CD14-positive monocyte (primary cell): Measurements from ENCODE around the gene C20orf144. TPM values are rescaled to one million over a fixed set of nuclear protein-coding genes. Genes with fewer than 3 reads are reported as not detected.
A peak's percentile ranks its signal among the peaks of the same experiment; 100 is the strongest.

Experiments
- DNase-seq, 3 donors: peaks; one replicate each; pipeline ENCODE4 v3.0.0-alpha.2; 2011 to 2022
- H2AFZ ChIP-seq: 2 replicates; pipeline ENCODE4 v1.6.0; 2012; ENCODE audit warnings: mild to moderate bottlenecking, low read depth, low read length, inconsistent platforms; ENCODE audit not compliant: insufficient read depth, poor library complexity, severe bottlenecking
- H3K27ac ChIP-seq, 2 donors: 1 replicate in 1 of 2; 2 replicates in 1 of 2; pipeline ENCODE4 v1.5.1; 2012 to 2013; ENCODE audit warnings: low read length in 2 of 2, control low read depth in 1 of 2, inconsistent platforms in 1 of 2, low read depth in 1 of 2, mild to moderate bottlenecking in 1 of 2
- H3K27me3 ChIP-seq, 2 donors: one replicate each; pipeline versions ENCODE4 v1.6.0 to v1.6.1; 2011 to 2013; ENCODE audit warnings: low read length in 2 of 2; ENCODE audit not compliant: control insufficient read depth in 2 of 2, insufficient read depth in 2 of 2
- H3K36me3 ChIP-seq, 2 donors: replicated peaks in 1 of 2; 1 replicate in 1 of 2; 2 replicates in 1 of 2; pipeline versions ENCODE4 v1.5.1 to v1.6.1; 2012 to 2013; ENCODE audit warnings: low read length in 2 of 2, control low read depth in 1 of 2, inconsistent platforms in 1 of 2, mild to moderate bottlenecking in 1 of 2; ENCODE audit not compliant: insufficient read depth in 2 of 2, control insufficient read depth in 1 of 2
- H3K4me1 ChIP-seq, 2 donors: 1 replicate in 1 of 2; 2 replicates in 1 of 2; pipeline versions ENCODE4 v1.5.1 to v1.6.1; 2012 to 2013; ENCODE audit warnings: low read length in 2 of 2, control low read depth in 1 of 2, inconsistent platforms in 1 of 2, mild to moderate bottlenecking in 1 of 2, moderate library complexity in 1 of 2; ENCODE audit not compliant: insufficient read depth in 2 of 2, control insufficient read depth in 1 of 2
- H3K4me2 ChIP-seq: replicated peaks from 2 replicates; pipeline ENCODE3; 2012; ENCODE audit warnings: low read length, moderate library complexity, mild to moderate bottlenecking; ENCODE audit not compliant: poor library complexity, severe bottlenecking; ENCODE audit errors: extremely low read depth
- H3K4me3 ChIP-seq, 3 experiments: fragments of 200-600 bp in 1 of 3; sonication (generic) in 1 of 3; replicated peaks in 1 of 3; 1 replicate in 2 of 3; 2 replicates in 1 of 3; pipeline ENCODE4 v1.5.1; 2011 to 2013; ENCODE audit warnings: low read length in 3 of 3, mild to moderate bottlenecking in 3 of 3, control low read depth in 2 of 3, low read depth in 2 of 3, inconsistent platforms in 1 of 3, moderate library complexity in 1 of 3
- H3K79me2 ChIP-seq: 2 replicates; pipeline ENCODE4 v1.6.0; 2012; ENCODE audit warnings: mild to moderate bottlenecking, control low read depth, inconsistent platforms, low read length, moderate library complexity; ENCODE audit not compliant: insufficient read depth
- H3K9ac ChIP-seq: 2 replicates; pipeline ENCODE4 v1.6.0; 2017; ENCODE audit warnings: low read length, mild to moderate bottlenecking; ENCODE audit not compliant: insufficient read depth, poor library complexity, severe bottlenecking
- H3K9me3 ChIP-seq, 2 donors: replicated peaks in 1 of 2; 1 replicate in 1 of 2; 2 replicates in 1 of 2; pipeline versions ENCODE4 v1.5.1 to v1.6.1; 2012 to 2013; ENCODE audit warnings: low read length in 2 of 2, control low read depth in 1 of 2; ENCODE audit not compliant: control insufficient read depth in 1 of 2, insufficient read depth in 1 of 2
- H4K20me1 ChIP-seq: 2 replicates; pipeline ENCODE4 v1.6.0; 2012; ENCODE audit warnings: mild to moderate bottlenecking, low read length, control low read depth, moderate library complexity; ENCODE audit not compliant: insufficient read depth
- H3K27ac Mint-ChIP-seq, 7 donors: one replicate each; pipeline ENCODE4 v1.8.0; 2020; ENCODE audit warnings: mild to moderate bottlenecking in 7 of 7, mixed read lengths in 7 of 7, moderate library complexity in 6 of 7, inconsistent platforms in 2 of 7
- H3K27me3 Mint-ChIP-seq, 3 donors: one replicate each; pipeline ENCODE4 v1.8.0; 2021 to 2022; ENCODE audit warnings: low read depth in 3 of 3, mild to moderate bottlenecking in 3 of 3, mixed read lengths in 3 of 3, moderate library complexity in 3 of 3, inconsistent platforms in 1 of 3
- H3K36me3 Mint-ChIP-seq, 2 donors: one replicate each; pipeline ENCODE4 v1.8.0; 2020; ENCODE audit warnings: mixed read lengths in 2 of 2, inconsistent platforms in 1 of 2, mild to moderate bottlenecking in 1 of 2
- H3K4me1 Mint-ChIP-seq: one replicate; pipeline ENCODE4 v1.8.0; 2020; ENCODE audit warnings: mild to moderate bottlenecking, mixed read lengths
- H3K4me3 Mint-ChIP-seq, 2 donors: one replicate each; pipeline ENCODE4 v1.8.0; 2020; ENCODE audit warnings: mild to moderate bottlenecking in 2 of 2, mixed read lengths in 2 of 2, moderate library complexity in 1 of 2
- H3K9me3 Mint-ChIP-seq, 7 donors: one replicate each; pipeline ENCODE4 v1.8.0; 2020 to 2022; ENCODE audit warnings: mixed read lengths in 7 of 7, mild to moderate bottlenecking in 6 of 7, moderate library complexity in 6 of 7, inconsistent platforms in 2 of 7
- WGBS: methylation state at CpG from one replicate; pipeline ENCODE4 v1.1.5; 2013; ENCODE audit warnings: missing lambda C conversion rate; ENCODE audit not compliant: insufficient coverage; 5-methylcytosine and 5-hydroxymethylcytosine counted together
- intact Hi-C, 2 donors: fragments of 100-400 bp; cut with micrococcal nuclease; formaldehyde crosslinking; loops; one replicate each; pipeline versions ENCODE4 v1.15.0 to v1.15.1; 2023
- polyA plus RNA-seq, 3 donors: library from polyadenylated mRNA; depleted of rRNA in 1 of 3; unstranded in 2 of 3; stranded (reverse) in 1 of 3; fragments of 300-500 nt in 2 of 3; fragments of >200 nt in 1 of 3; fragmentation: Illumina TruSeq in 2 of 3; gene quantifications; 1 replicate in 2 of 3; 2 replicates in 1 of 3; pipeline ENCODE4 v1.2.3, GENCODE V29; 2012 to 2021
- TF ChIP-seq, protein P1 (sequence below): fragments of 200-600 bp; IDR thresholded peaks from one replicate; pipeline ENCODE4 v1.8.0; 2022; ENCODE audit warnings: antibody characterized with exemption, mild to moderate bottlenecking

The C20orf144 gene
- polyA plus RNA-seq, 3 donors: 0.13 TPM; not detected in 2

DNA sequence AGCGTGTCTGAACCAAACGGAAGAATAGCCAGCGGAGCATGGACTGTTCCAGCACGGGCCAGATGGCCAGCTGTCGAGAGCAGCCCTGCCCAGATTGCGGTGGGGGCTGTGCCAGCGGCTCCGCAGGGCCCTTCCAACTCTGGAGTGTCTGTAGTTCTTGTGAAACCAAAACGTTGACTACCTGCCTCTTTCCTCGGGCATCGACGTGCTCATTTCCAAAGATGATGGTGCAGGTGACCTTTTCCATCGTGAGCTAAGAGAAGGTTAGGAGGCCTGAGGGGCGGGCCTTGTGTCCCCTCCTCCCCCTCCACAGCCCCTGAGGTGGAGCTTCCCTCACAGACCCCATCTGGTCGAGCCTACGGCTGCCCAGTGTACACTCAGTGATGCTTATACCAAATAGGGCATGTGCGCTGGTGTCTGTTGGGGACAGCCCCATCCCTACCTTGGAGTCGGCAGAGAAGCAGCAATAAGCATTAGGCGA, 12.9 kb upstream of the C20orf144 start:
- H3K27me3 Mint-ChIP-seq: peaks cover 1 to 4% (median 2%) of the 10 kb centered on the region in 3 donors
- peaks cover 21 to 25% of the 10 kb centered on the region in 2 donors for H3K36me3 Mint-ChIP-seq
- peaks cover 6% of the 10 kb centered on the region for H3K4me1 Mint-ChIP-seq
- H3K9me3 ChIP-seq: no peaks in the 10 kb centered on the region
- no peak overlapping the region for H3K4me3 ChIP-seq
- TF ChIP-seq, protein P1, sequence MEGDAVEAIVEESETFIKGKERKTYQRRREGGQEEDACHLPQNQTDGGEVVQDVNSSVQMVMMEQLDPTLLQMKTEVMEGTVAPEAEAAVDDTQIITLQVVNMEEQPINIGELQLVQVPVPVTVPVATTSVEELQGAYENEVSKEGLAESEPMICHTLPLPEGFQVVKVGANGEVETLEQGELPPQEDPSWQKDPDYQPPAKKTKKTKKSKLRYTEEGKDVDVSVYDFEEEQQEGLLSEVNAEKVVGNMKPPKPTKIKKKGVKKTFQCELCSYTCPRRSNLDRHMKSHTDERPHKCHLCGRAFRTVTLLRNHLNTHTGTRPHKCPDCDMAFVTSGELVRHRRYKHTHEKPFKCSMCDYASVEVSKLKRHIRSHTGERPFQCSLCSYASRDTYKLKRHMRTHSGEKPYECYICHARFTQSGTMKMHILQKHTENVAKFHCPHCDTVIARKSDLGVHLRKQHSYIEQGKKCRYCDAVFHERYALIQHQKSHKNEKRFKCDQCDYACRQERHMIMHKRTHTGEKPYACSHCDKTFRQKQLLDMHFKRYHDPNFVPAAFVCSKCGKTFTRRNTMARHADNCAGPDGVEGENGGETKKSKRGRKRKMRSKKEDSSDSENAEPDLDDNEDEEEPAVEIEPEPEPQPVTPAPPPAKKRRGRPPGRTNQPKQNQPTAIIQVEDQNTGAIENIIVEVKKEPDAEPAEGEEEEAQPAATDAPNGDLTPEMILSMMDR: no peak
- H3K36me3 ChIP-seq: peaks cover 16 to 23% of the 10 kb centered on the region in 2 donors
- H3K27ac ChIP-seq: no peak overlapping the region
- H3K79me2 ChIP-seq: no peaks in the 10 kb centered on the region
- H3K27me3 ChIP-seq: no peaks in the 10 kb centered on the region
- H4K20me1 ChIP-seq: no peaks in the 10 kb centered on the region
- intact Hi-C loops: no loop called here
- no peak overlapping the region for H3K27ac Mint-ChIP-seq
- no peak for DNase-seq
- no peak overlapping the region for H3K4me2 ChIP-seq
- no peak overlapping the region for H2AFZ ChIP-seq
- 96% methylated on average over 12 of the region's 19 CpGs for WGBS
- H3K9me3 Mint-ChIP-seq: no peaks in the 10 kb centered on the region
- no peak overlapping the region for H3K9ac ChIP-seq
- H3K4me1 ChIP-seq: no peaks in the 10 kb centered on the region
- no peak overlapping the region for H3K4me3 Mint-ChIP-seq

DNA sequence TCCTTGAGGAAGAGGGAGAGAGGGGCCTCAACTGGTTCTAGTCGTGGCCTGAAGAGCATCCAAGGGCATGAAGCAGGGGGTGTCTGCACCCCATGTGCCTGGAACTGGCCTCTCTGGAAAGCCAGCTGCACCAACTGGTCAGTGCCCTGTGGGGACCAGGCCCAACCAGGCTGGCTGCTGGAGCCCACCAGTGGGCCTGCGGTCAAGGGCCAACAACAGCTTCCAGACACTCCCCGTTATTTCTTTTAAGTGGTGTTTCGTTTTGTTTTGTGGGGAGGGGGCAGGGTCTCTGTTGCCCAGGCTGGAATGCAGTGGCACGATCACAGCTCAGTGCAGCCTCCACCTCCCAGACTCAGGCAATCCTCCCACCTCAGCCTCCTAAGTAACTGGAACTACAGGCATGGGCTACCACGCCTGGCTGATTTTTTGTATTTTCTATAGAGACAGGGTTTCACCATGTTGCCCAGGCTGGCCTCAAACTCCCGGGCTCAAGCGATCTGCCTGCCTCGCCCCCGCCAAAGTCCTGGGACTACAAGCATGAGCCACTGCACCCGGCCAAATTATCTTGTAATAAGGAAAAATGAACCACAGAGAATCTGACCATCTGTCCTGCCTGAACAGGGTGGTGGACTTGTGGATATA, 11.9 kb upstream of the C20orf144 start:
- no peaks in the 10 kb centered on the region for H3K9me3 ChIP-seq
- Mint-ChIP-seq H3K36me3 (peaks cover 12 to 15% of the 10 kb centered on the region in 2 donors), H3K27ac (peak overlapping the region in 1 of 7 donors; percentile 33), H3K4me3 (no peak overlapping the region), H3K4me1 (peaks cover 6% of the 10 kb centered on the region), H3K27me3 (peaks cover 1 to 8% (median 2%) of the 10 kb centered on the region in 3 donors), H3K9me3 (no peaks in the 10 kb centered on the region)
- no peak overlapping the region for H3K27ac ChIP-seq
- WGBS: 97% methylated on average over 5 of the region's 11 CpGs
- H3K4me2 ChIP-seq: no peak overlapping the region
- H3K4me3 ChIP-seq: no peak overlapping the region
- no peak overlapping the region for H2AFZ ChIP-seq
- no peaks in the 10 kb centered on the region for H3K27me3 ChIP-seq
- peaks cover 6 to 13% of the 10 kb centered on the region in 2 donors for H3K36me3 ChIP-seq
- DNase-seq: no peak
- no peak overlapping the region for H3K9ac ChIP-seq
- H4K20me1 ChIP-seq: no peaks in the 10 kb centered on the region
- intact Hi-C loops: no loop called here
- no peaks in the 10 kb centered on the region for H3K4me1 ChIP-seq
- TF ChIP-seq, protein P1: no peak
- no peaks in the 10 kb centered on the region for H3K79me2 ChIP-seq
